ENCODE data around the gene MTA2.
"Not testable (repeated sequence)": the region's sequence is repeated elsewhere in the genome, so short reads cannot be mapped to it uniquely, and the experiment has no call there.

MTA2 gene

GRCh38 chr11:62601372-62602140 lies at the start of gene MTA2:
Gene MTA2 (minus strand): TSS chr11:62601865. CDS start chr11:62601450, 415 bp downstream.
- peak; percentile 99 for DNase-seq (ENCODE audit: low read depth in 1 of 2, low spot score in 1 of 2)

GRCh38 chr11:62650283-62650682 lies 48.6 kb upstream of the MTA2 start:
- DNase-seq (ENCODE audit: low read depth in 1 of 2, low spot score in 1 of 2), result not testable (repeated sequence)

GRCh38 chr11:62649486-62649885 lies 47.8 kb upstream of the MTA2 start:
- DNase-seq (ENCODE audit: low read depth in 1 of 2, low spot score in 1 of 2), result no peak

GRCh38 chr11:62648967-62649364 lies 47.3 kb upstream of the MTA2 start:
- no peak for DNase-seq (ENCODE audit: low read depth in 1 of 2, low spot score in 1 of 2)

GRCh38 chr11:62648185-62648966 lies 46.7 kb upstream of the MTA2 start:
- DNase-seq (ENCODE audit: low read depth in 1 of 2, low spot score in 1 of 2), result no peak

- no peak for DNase-seq (ENCODE audit: low read depth in 1 of 2, low spot score in 1 of 2)
These were observed 45.9 kb upstream of the MTA2 start for GRCh38 chr11:62647609-62648005.

- no peak for DNase-seq (ENCODE audit: low read depth in 1 of 2, low spot score in 1 of 2)
These were observed 45.4 kb upstream of the MTA2 start for GRCh38 chr11:62646825-62647608.

GRCh38 chr11:62645946-62646824 lies 44.5 kb upstream of the MTA2 start, which contains the start of gene GANAB:
Gene GANAB (minus strand): TSS chr11:62646613. CDS start chr11:62646599, 14 bp downstream.
- peak; percentile 98 to 99 for DNase-seq (ENCODE audit: low read depth in 1 of 2, low spot score in 1 of 2)

- DNase-seq (ENCODE audit: low read depth in 1 of 2, low spot score in 1 of 2), result no peak
These were observed 43.9 kb upstream of the MTA2 start for GRCh38 chr11:62645671-62645945.

- DNase-seq (ENCODE audit: low read depth in 1 of 2, low spot score in 1 of 2), result no peak
These were observed 42.6 kb upstream of the MTA2 start for GRCh38 chr11:62644220-62644619.

- DNase-seq (ENCODE audit: low read depth in 1 of 2, low spot score in 1 of 2), result no peak
These were observed 30.8 kb upstream of the MTA2 start for GRCh38 chr11:62632492-62632891.

- no peak for DNase-seq (ENCODE audit: low read depth in 1 of 2, low spot score in 1 of 2)
These were observed 26.0 kb upstream of the MTA2 start for GRCh38 chr11:62627713-62628112.

- DNase-seq (ENCODE audit: low read depth in 1 of 2, low spot score in 1 of 2), result no peak
These were observed 20.9 kb upstream of the MTA2 start for GRCh38 chr11:62622476-62623089.

- peak; percentile 92 to 94 for DNase-seq (ENCODE audit: low read depth in 1 of 2, low spot score in 1 of 2)
These were observed 20.2 kb upstream of the MTA2 start, which contains the start of gene B3GAT3 for GRCh38 chr11:62621567-62622470. Gene B3GAT3 (minus strand): TSS chr11:62621986. CDS start chr11:62621947, 39 bp downstream.

GRCh38 chr11:62621027-62621566 lies 19.4 kb upstream of the MTA2 start:
- no peak for DNase-seq (ENCODE audit: low read depth in 1 of 2, low spot score in 1 of 2)

- not testable (repeated sequence) for DNase-seq (ENCODE audit: low read depth in 1 of 2, low spot score in 1 of 2)
These were observed 15.3 kb upstream of the MTA2 start for GRCh38 chr11:62616957-62617356.

- DNase-seq (ENCODE audit: low read depth in 1 of 2, low spot score in 1 of 2), result no peak
These were observed 13.9 kb upstream of the MTA2 start for GRCh38 chr11:62615521-62615920.

- no peak for DNase-seq (ENCODE audit: low read depth in 1 of 2, low spot score in 1 of 2)
These were observed 12.6 kb upstream of the MTA2 start for GRCh38 chr11:62614275-62614674.

- DNase-seq (ENCODE audit: low read depth in 1 of 2, low spot score in 1 of 2), result no peak
These were observed 11.7 kb upstream of the MTA2 start for GRCh38 chr11:62613291-62613778.

Measured in activated T-helper 1 cell treated with anti-CD3 and anti-CD28 coated beads, Interleukin-2, amount 50 U/mL, for 16 hours (primary cell).